GM12878 (cell line): ENCODE data around the gene CDKN2B-AS1.

Source experiments
- CEBPB ChIP-seq, 2 experiments: fragments of 150-350 bp in 1 of 2; IDR thresholded peaks; 2 replicates each; pipeline ENCODE4 v1.6.1; 2012 to 2014; ENCODE audit warnings: low read depth in 2 of 2, low read length in 2 of 2, borderline replicate concordance in 1 of 2, inconsistent platforms in 1 of 2
- ETV6 ChIP-seq, 2 experiments: fragments of 450-650 bp in 1 of 2; IDR thresholded peaks in 1 of 2; conservative IDR thresholded peaks in 1 of 2; 2 replicates each; pipeline ENCODE4 v1.6.1; 2014; ENCODE audit warnings: antibody characterized with exemption in 1 of 2, borderline replicate concordance in 1 of 2, low read depth in 1 of 2, mild to moderate bottlenecking in 1 of 2, moderate library complexity in 1 of 2
- FOXK2 ChIP-seq: fragments of 450-650 bp; IDR thresholded peaks from 2 replicates; pipeline ENCODE4 v1.6.1; 2017; ENCODE audit warnings: mild to moderate bottlenecking, moderate library complexity
- GABPA ChIP-seq: IDR thresholded peaks from 2 replicates; pipeline ENCODE4 v1.6.1; 2014; ENCODE audit warnings: antibody characterized with exemption, low read depth, mild to moderate bottlenecking, inconsistent platforms
- HCFC1 ChIP-seq: fragments of 150-350 bp; IDR thresholded peaks from 2 replicates; pipeline ENCODE4 v1.6.1; 2014; ENCODE audit warnings: low read length
- KAT2A ChIP-seq: conservative IDR thresholded peaks from 2 replicates; pipeline ENCODE4 v1.6.1; 2011; ENCODE audit warnings: low read depth, low read length; ENCODE audit not compliant: control insufficient read depth
- KDM1A ChIP-seq: fragments of 200-600 bp; sonication (generic); IDR thresholded peaks from 2 replicates; pipeline ENCODE4 v1.6.1; 2016; ENCODE audit warnings: borderline replicate concordance
- POLR2A ChIP-seq: IDR thresholded peaks from 2 replicates; pipeline ENCODE4 v1.6.1; 2011; ENCODE audit warnings: low read depth, mild to moderate bottlenecking, low read length
- SIN3A ChIP-seq: IDR thresholded peaks from 2 replicates; pipeline ENCODE4 v1.6.1; 2012; ENCODE audit warnings: low read depth, low read length, improper control_type of control experiment
- STAT1 ChIP-seq: fragments of 450-650 bp; conservative IDR thresholded peaks from 2 replicates; pipeline ENCODE4 v1.6.1; 2014; ENCODE audit warnings: antibody characterized with exemption, mild to moderate bottlenecking
- ZNF384 ChIP-seq: IDR thresholded peaks from 2 replicates; pipeline ENCODE4 v1.6.1; 2012; ENCODE audit warnings: low read depth, mild to moderate bottlenecking, low read length, improper control_type of control experiment, borderline replicate concordance
- TF ChIP-seq, protein P1 (sequence below), 3 experiments: IDR thresholded peaks in 2 of 3; conservative IDR thresholded peaks in 1 of 3; 2 replicates each; pipeline ENCODE4 v1.5.1; 2011; ENCODE audit warnings: low read depth in 3 of 3, low read length in 3 of 3, mild to moderate bottlenecking in 3 of 3, control low read depth in 2 of 3, moderate library complexity in 2 of 3, inconsistent platforms in 1 of 3, mixed read lengths in 1 of 3; ENCODE audit not compliant: control insufficient read depth in 2 of 3, insufficient read depth in 1 of 3; ENCODE audit errors: extremely low read depth in 1 of 3

DNA sequence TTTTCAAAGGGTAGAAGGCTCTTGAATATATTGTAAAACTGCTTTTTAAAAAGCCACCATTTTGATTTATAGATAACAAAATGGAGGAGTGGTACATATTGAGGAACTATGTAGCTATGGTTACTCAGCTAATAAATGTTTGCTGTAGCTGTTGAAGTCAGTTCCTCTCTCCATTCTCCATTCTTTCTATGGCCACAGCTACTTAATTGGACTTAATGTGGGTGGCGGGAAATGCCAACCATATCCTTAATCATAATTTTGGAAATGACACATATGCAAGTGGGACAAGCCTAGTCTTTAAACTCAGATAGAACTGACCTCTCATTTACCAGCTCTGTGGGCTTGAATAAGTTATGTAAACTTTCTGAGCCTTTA lies 11.0 kb upstream of the CDKN2B-AS1 start:
- TF ChIP-seq, protein P1, sequence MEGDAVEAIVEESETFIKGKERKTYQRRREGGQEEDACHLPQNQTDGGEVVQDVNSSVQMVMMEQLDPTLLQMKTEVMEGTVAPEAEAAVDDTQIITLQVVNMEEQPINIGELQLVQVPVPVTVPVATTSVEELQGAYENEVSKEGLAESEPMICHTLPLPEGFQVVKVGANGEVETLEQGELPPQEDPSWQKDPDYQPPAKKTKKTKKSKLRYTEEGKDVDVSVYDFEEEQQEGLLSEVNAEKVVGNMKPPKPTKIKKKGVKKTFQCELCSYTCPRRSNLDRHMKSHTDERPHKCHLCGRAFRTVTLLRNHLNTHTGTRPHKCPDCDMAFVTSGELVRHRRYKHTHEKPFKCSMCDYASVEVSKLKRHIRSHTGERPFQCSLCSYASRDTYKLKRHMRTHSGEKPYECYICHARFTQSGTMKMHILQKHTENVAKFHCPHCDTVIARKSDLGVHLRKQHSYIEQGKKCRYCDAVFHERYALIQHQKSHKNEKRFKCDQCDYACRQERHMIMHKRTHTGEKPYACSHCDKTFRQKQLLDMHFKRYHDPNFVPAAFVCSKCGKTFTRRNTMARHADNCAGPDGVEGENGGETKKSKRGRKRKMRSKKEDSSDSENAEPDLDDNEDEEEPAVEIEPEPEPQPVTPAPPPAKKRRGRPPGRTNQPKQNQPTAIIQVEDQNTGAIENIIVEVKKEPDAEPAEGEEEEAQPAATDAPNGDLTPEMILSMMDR (IDR thresholded peaks at IDR 0.05 in 2 of 3, conservative IDR thresholded peaks at IDR 0.05 in 1 of 3; ENCODE audit: control insufficient read depth in 2 of 3, extremely low read depth in 1 of 3, insufficient read depth in 1 of 3, low read depth in 3 of 3, low read length in 3 of 3) = no peak
- TF ChIP-seq ETV6 (conservative IDR thresholded peaks at IDR 0.05 in 1 of 2, IDR thresholded peaks at IDR 0.05 in 1 of 2; ENCODE audit: borderline replicate concordance in 1 of 2, low read depth in 1 of 2) = no peak
- TF ChIP-seq HCFC1 = no peak
- TF ChIP-seq POLR2A = no peak
- TF ChIP-seq STAT1 = no peak
- TF ChIP-seq KDM1A = no peak
- no peak for TF ChIP-seq SIN3A
- TF ChIP-seq CEBPB (IDR thresholded peaks at IDR 0.05; ENCODE audit: borderline replicate concordance in 1 of 2, low read depth in 2 of 2, low read length in 2 of 2) = no peak
- no peak for TF ChIP-seq GABPA
- TF ChIP-seq FOXK2 = no peak
- TF ChIP-seq ZNF384 = no peak
- no peak for TF ChIP-seq KAT2A
